Liver (tissue), 9 donors: Measurements from ENCODE around the gene DRAXIN. TPM values are rescaled to one million over a fixed set of nuclear protein-coding genes. Genes with fewer than 3 reads are reported as not detected.

Experiments used
- DNase-seq: peaks from one replicate; pipeline ENCODE4 v3.0.0-alpha.2; 2017; ENCODE audit warnings: low spot score
- H3K27ac ChIP-seq, 2 donors: one replicate each; pipeline ENCODE4 v1.7.0; 2013; ENCODE audit warnings: inconsistent platforms in 2 of 2, low read length in 2 of 2, control low read depth in 1 of 2, low read depth in 1 of 2, mild to moderate bottlenecking in 1 of 2
- H3K27me3 ChIP-seq, 4 donors: one replicate each; pipeline versions ENCODE4 v1.6.1 to v1.7.0; 2013; ENCODE audit warnings: low read length in 3 of 4, inconsistent platforms in 1 of 4, mild to moderate bottlenecking in 1 of 4, moderate library complexity in 1 of 4; ENCODE audit not compliant: control insufficient read depth in 4 of 4, insufficient read depth in 4 of 4
- H3K36me3 ChIP-seq, 4 donors: one replicate each; pipeline versions ENCODE4 v1.6.1 to v1.7.0; 2013; ENCODE audit warnings: low read length in 3 of 4, mild to moderate bottlenecking in 3 of 4, low read depth in 1 of 4, moderate library complexity in 1 of 4; ENCODE audit not compliant: control insufficient read depth in 4 of 4, insufficient read depth in 3 of 4
- H3K4me1 ChIP-seq, 4 donors: one replicate each; pipeline versions ENCODE4 v1.6.1 to v1.7.0; 2013; ENCODE audit warnings: low read length in 3 of 4, mild to moderate bottlenecking in 3 of 4, moderate library complexity in 1 of 4; ENCODE audit not compliant: control insufficient read depth in 4 of 4, insufficient read depth in 4 of 4
- H3K4me3 ChIP-seq, 3 donors: one replicate each; pipeline versions ENCODE4 v1.6.1 to v1.7.0; 2013; ENCODE audit warnings: low read length in 3 of 3, control low read depth in 1 of 3, low read depth in 1 of 3, mild to moderate bottlenecking in 1 of 3
- H3K9ac ChIP-seq, 2 donors: one replicate each; pipeline ENCODE4 v1.7.0; 2013; ENCODE audit warnings: low read length in 2 of 2, mild to moderate bottlenecking in 2 of 2, moderate library complexity in 2 of 2, control low read depth in 1 of 2, low read depth in 1 of 2
- H3K9me3 ChIP-seq, 4 donors: one replicate each; pipeline versions ENCODE4 v1.6.1 to v1.7.0; 2013; ENCODE audit warnings: low read length in 3 of 4; ENCODE audit not compliant: control insufficient read depth in 4 of 4
- EGR1 ChIP-seq, 2 donors: IDR thresholded peaks; 2 replicates each; pipeline ENCODE4 v1.6.1; 2016 to 2018; ENCODE audit warnings: antibody characterized with exemption in 2 of 2, low read depth in 2 of 2
- FOXA1 ChIP-seq: IDR thresholded peaks from 2 replicates; pipeline ENCODE4 v1.6.1; 2016; ENCODE audit warnings: antibody characterized with exemption
- FOXA2 ChIP-seq: IDR thresholded peaks from 2 replicates; pipeline ENCODE4 v1.6.1; 2016; ENCODE audit warnings: antibody characterized with exemption
- GABPA ChIP-seq, 2 donors: IDR thresholded peaks in 1 of 2; conservative IDR thresholded peaks in 1 of 2; 2 replicates each; pipeline ENCODE4 v1.6.1; 2016; ENCODE audit warnings: antibody characterized with exemption in 2 of 2, mild to moderate bottlenecking in 1 of 2, moderate library complexity in 1 of 2
- HNF4A ChIP-seq, 2 donors: conservative IDR thresholded peaks; 2 replicates each; pipeline ENCODE4 v1.6.1; 2016; ENCODE audit warnings: antibody characterized with exemption in 2 of 2, mild to moderate bottlenecking in 2 of 2
- HNF4G ChIP-seq: IDR thresholded peaks from 2 replicates; pipeline ENCODE4 v1.6.1; 2016; ENCODE audit warnings: antibody characterized with exemption
- JUND ChIP-seq, 2 donors: IDR thresholded peaks; 2 replicates each; pipeline ENCODE4 v1.6.1; 2016; ENCODE audit warnings: antibody characterized with exemption in 2 of 2
- NR2F2 ChIP-seq: IDR thresholded peaks from 2 replicates; pipeline ENCODE4 v1.6.1; 2016; ENCODE audit warnings: antibody characterized with exemption
- RAD21 ChIP-seq, 2 donors: IDR thresholded peaks; 2 replicates each; pipeline ENCODE4 v1.6.1; 2016; ENCODE audit warnings: antibody characterized with exemption in 2 of 2, mild to moderate bottlenecking in 2 of 2
- RXRA ChIP-seq, 2 donors: IDR thresholded peaks; 2 replicates each; pipeline ENCODE4 v1.6.1; 2017 to 2018; ENCODE audit warnings: antibody characterized with exemption in 2 of 2, mild to moderate bottlenecking in 1 of 2
- SP1 ChIP-seq: IDR thresholded peaks from 2 replicates; pipeline ENCODE4 v1.6.1; 2018; ENCODE audit warnings: antibody characterized with exemption, mild to moderate bottlenecking
- TAF1 ChIP-seq: conservative IDR thresholded peaks from 2 replicates; pipeline ENCODE4 v1.6.1; 2016; ENCODE audit warnings: antibody characterized with exemption, mild to moderate bottlenecking
- YY1 ChIP-seq: IDR thresholded peaks from 2 replicates; pipeline ENCODE4 v1.6.1; 2016; ENCODE audit warnings: antibody characterized with exemption, mild to moderate bottlenecking
- WGBS: extraction: QIAGEN DNeasy Blood & Tissue Kit; methylation state at CpG from one replicate; pipeline ENCODE4 v1.1.7; 2013; 5-methylcytosine and 5-hydroxymethylcytosine counted together
- polyA plus RNA-seq, 2 donors: library from polyadenylated mRNA; stranded (reverse) in 1 of 2; unstranded in 1 of 2; fragments of 200-250 nt in 1 of 2; fragments of >200 nt in 1 of 2; fragmentation: Nextera tagmentation in 1 of 2; extraction: Ambion mirVana in 1 of 2; gene quantifications; one replicate each; pipeline versions ENCODE4 v1.2.1 to v1.2.3, GENCODE V29; 2013 to 2015
- total RNA-seq, 2 donors: library from RNA; depleted of rRNA; stranded (reverse); fragments of >200 nt; gene quantifications; one replicate each; pipeline ENCODE4 v1.2.3, GENCODE V29; 2014
- TF ChIP-seq, protein P1 (sequence below): fragments of 150-350 bp; IDR thresholded peaks from 2 replicates; pipeline ENCODE4 v1.5.1; 2017; ENCODE audit warnings: improper control_type of control experiment, low read depth, low read length; ENCODE audit not compliant: missing input control
- TF ChIP-seq, protein P2 (sequence below): IDR thresholded peaks from 2 replicates; pipeline ENCODE4 v1.6.1; 2016; ENCODE audit warnings: antibody characterized with exemption
- TF ChIP-seq, protein P3 (sequence below): IDR thresholded peaks from 2 replicates; pipeline ENCODE4 v1.6.1; 2016; ENCODE audit warnings: antibody characterized with exemption
- TF ChIP-seq, protein P4 (sequence below): IDR thresholded peaks from 2 replicates; pipeline ENCODE4 v1.6.1; 2016; ENCODE audit warnings: antibody characterized with exemption
- TF ChIP-seq, protein P5 (sequence below): IDR thresholded peaks from 2 replicates; pipeline ENCODE4 v1.6.1; 2016; ENCODE audit warnings: antibody characterized with exemption, mild to moderate bottlenecking
- donor health status: healthy.
- donor health status: healthy.
- donor health status: healthy.
- donor health status: healthy.
- donor health status: healthy.

DRAXIN gene
- total and polyA plus RNA-seq, 4 donors = under 0.01 to 0.01 TPM; not detected in 2

DNA sequence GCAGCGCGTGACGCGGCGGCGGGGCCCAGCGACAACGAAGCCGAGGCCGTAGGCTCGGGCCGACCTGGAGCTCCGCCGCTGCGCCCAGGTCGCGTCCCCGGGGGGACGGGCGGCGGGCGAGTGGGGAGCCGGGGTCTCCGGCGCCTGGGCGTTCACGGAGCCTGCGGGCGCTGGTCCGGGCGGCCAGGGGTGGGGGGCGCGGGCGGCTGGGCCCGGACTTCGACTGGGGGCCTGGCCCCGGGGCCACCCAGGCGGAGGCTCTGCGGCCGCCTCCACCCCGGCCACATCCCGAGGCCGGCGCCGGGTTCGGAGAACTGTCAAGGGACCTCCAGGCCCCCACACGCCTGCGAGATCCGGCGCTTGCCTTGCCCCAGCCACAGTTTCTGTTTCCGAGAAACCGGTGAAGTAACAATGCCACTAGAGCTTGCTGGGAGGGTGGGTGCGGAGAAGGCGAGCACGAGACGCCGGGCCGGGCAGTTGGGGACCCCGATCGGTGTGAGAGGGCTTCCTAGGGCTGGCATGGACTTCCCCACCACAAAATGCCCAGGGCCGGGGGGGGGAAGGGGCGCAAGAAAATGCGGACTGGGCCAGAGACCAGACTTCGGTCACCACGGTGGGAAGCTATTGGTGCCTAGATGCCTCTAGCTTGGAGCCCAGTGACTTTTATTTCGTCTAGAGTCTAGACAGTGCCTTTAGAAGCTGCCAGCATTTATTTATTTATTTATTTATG lies 27.0 kb upstream of the DRAXIN start:
- H3K4me1 ChIP-seq = peaks cover 4 to 14% (median 7%) of the 10 kb centered on the region in 4 donors
- peak; percentile 50 for DNase-seq
- no peaks in the 10 kb centered on the region for H3K27me3 ChIP-seq
- H3K9me3 ChIP-seq = no peaks in the 10 kb centered on the region
- peak overlapping the region; percentile 60 to 74 for H3K9ac ChIP-seq
- H3K36me3 ChIP-seq = peaks cover 0 to 4% (median 1%) of the 10 kb centered on the region in 4 donors
- 2% methylated on average over 66 of the region's 66 CpGs for WGBS
- H3K4me3 ChIP-seq = peak overlapping the region; percentile 53 to 92 (median 72)
- H3K27ac ChIP-seq = peak overlapping the region; percentile 76 to 83
- TF ChIP-seq FOXA1 = no peak
- no peak for TF ChIP-seq RAD21 (IDR thresholded peaks at IDR 0.05)
- no peak for TF ChIP-seq GABPA (IDR thresholded peaks at IDR 0.05 in 1 of 2, conservative IDR thresholded peaks at IDR 0.05 in 1 of 2)
- no peak for TF ChIP-seq TAF1
- TF ChIP-seq RXRA (IDR thresholded peaks at IDR 0.05) = no peak
- no peak for TF ChIP-seq NR2F2
- TF ChIP-seq, protein P1, sequence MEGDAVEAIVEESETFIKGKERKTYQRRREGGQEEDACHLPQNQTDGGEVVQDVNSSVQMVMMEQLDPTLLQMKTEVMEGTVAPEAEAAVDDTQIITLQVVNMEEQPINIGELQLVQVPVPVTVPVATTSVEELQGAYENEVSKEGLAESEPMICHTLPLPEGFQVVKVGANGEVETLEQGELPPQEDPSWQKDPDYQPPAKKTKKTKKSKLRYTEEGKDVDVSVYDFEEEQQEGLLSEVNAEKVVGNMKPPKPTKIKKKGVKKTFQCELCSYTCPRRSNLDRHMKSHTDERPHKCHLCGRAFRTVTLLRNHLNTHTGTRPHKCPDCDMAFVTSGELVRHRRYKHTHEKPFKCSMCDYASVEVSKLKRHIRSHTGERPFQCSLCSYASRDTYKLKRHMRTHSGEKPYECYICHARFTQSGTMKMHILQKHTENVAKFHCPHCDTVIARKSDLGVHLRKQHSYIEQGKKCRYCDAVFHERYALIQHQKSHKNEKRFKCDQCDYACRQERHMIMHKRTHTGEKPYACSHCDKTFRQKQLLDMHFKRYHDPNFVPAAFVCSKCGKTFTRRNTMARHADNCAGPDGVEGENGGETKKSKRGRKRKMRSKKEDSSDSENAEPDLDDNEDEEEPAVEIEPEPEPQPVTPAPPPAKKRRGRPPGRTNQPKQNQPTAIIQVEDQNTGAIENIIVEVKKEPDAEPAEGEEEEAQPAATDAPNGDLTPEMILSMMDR = no peak
- TF ChIP-seq, protein P2, sequence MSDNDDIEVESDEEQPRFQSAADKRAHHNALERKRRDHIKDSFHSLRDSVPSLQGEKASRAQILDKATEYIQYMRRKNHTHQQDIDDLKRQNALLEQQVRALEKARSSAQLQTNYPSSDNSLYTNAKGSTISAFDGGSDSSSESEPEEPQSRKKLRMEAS = no peak

DNA sequence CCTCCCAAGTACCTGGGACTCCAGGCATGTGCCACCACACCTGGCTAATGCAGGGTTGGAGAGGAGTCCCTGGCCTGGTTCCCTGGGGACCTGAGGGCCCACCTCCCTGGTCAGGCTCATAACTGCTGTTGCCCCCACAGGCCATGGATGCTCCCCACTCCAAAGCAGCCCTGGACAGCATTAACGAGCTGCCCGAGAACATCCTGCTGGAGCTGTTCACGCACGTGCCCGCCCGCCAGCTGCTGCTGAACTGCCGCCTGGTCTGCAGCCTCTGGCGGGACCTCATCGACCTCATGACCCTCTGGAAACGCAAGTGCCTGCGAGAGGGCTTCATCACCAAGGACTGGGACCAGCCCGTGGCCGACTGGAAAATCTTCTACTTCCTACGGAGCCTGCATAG lies 23.0 kb upstream of the DRAXIN start:
- Histone ChIP-seq H3K4me3 (no peak overlapping the region), H3K4me1 (peaks cover 12 to 38% (median 25%) of the 10 kb centered on the region in 4 donors), H3K9me3 (no peaks in the 10 kb centered on the region), H3K36me3 (peaks cover 0 to 5% (median 3%) of the 10 kb centered on the region in 4 donors), H3K27ac (no peak overlapping the region), H3K27me3 (no peaks in the 10 kb centered on the region), H3K9ac (no peak overlapping the region)
- no peak for DNase-seq
- TF ChIP-seq RAD21 (IDR thresholded peaks at IDR 0.05) = no peak
- no peak for TF ChIP-seq NR2F2
- TF ChIP-seq, protein P1 = no peak
- no peak for TF ChIP-seq HNF4A (conservative IDR thresholded peaks at IDR 0.05)
- TF ChIP-seq, protein P3, sequence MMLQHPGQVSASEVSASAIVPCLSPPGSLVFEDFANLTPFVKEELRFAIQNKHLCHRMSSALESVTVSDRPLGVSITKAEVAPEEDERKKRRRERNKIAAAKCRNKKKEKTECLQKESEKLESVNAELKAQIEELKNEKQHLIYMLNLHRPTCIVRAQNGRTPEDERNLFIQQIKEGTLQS = no peak
- TF ChIP-seq FOXA1 = no peak
- no peak for TF ChIP-seq YY1
- TF ChIP-seq EGR1 (IDR thresholded peaks at IDR 0.05; ENCODE audit: low read depth in 2 of 2) = no peak
- TF ChIP-seq, protein P2 = no peak
- TF ChIP-seq FOXA2 = no peak
- TF ChIP-seq JUND (IDR thresholded peaks at IDR 0.05) = no peak
- TF ChIP-seq, protein P4, sequence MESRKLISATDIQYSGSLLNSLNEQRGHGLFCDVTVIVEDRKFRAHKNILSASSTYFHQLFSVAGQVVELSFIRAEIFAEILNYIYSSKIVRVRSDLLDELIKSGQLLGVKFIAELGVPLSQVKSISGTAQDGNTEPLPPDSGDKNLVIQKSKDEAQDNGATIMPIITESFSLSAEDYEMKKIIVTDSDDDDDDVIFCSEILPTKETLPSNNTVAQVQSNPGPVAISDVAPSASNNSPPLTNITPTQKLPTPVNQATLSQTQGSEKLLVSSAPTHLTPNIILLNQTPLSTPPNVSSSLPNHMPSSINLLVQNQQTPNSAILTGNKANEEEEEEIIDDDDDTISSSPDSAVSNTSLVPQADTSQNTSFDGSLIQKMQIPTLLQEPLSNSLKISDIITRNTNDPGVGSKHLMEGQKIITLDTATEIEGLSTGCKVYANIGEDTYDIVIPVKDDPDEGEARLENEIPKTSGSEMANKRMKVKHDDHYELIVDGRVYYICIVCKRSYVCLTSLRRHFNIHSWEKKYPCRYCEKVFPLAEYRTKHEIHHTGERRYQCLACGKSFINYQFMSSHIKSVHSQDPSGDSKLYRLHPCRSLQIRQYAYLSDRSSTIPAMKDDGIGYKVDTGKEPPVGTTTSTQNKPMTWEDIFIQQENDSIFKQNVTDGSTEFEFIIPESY = no peak
- TF ChIP-seq, protein P5, sequence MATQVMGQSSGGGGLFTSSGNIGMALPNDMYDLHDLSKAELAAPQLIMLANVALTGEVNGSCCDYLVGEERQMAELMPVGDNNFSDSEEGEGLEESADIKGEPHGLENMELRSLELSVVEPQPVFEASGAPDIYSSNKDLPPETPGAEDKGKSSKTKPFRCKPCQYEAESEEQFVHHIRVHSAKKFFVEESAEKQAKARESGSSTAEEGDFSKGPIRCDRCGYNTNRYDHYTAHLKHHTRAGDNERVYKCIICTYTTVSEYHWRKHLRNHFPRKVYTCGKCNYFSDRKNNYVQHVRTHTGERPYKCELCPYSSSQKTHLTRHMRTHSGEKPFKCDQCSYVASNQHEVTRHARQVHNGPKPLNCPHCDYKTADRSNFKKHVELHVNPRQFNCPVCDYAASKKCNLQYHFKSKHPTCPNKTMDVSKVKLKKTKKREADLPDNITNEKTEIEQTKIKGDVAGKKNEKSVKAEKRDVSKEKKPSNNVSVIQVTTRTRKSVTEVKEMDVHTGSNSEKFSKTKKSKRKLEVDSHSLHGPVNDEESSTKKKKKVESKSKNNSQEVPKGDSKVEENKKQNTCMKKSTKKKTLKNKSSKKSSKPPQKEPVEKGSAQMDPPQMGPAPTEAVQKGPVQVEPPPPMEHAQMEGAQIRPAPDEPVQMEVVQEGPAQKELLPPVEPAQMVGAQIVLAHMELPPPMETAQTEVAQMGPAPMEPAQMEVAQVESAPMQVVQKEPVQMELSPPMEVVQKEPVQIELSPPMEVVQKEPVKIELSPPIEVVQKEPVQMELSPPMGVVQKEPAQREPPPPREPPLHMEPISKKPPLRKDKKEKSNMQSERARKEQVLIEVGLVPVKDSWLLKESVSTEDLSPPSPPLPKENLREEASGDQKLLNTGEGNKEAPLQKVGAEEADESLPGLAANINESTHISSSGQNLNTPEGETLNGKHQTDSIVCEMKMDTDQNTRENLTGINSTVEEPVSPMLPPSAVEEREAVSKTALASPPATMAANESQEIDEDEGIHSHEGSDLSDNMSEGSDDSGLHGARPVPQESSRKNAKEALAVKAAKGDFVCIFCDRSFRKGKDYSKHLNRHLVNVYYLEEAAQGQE = no peak
- no peak for TF ChIP-seq GABPA (IDR thresholded peaks at IDR 0.05 in 1 of 2, conservative IDR thresholded peaks at IDR 0.05 in 1 of 2)
- no peak for TF ChIP-seq TAF1
- no peak for TF ChIP-seq RXRA (IDR thresholded peaks at IDR 0.05)
- TF ChIP-seq HNF4G = no peak
- no peak for TF ChIP-seq SP1
- WGBS = 89% methylated on average over 14 of the region's 14 CpGs
